ENCODE results near the gene FOXB2. TPM values are rescaled to one million over a fixed set of nuclear protein-coding genes. Genes with fewer than 3 reads are reported as not detected.

The FOXB2 gene
- total and polyA plus RNA-seq, 7 donors = not detected

GRCh38 chr9:76996700-76997099 lies 22.8 kb upstream of the FOXB2 start:
- H3K4me3 ChIP-seq = no peak overlapping the region
- peak; percentile 77 for DNase-seq
- WGBS, 2 donors = 25 to 28% methylated on average over 6 of the region's 6 CpGs
- no peaks in the 10 kb centered on the region for H3K4me1 ChIP-seq
- no peaks in the 10 kb centered on the region for H3K36me3 ChIP-seq
- no peak overlapping the region for H3K27ac ChIP-seq
- TF ChIP-seq CTCF (IDR thresholded peaks at IDR 0.05) (peak; percentile 48 to 69 (median 65)), POLR2AphosphoS5 (IDR thresholded peaks at IDR 0.05) (no peak)
- no peaks in the 10 kb centered on the region for H3K9me3 ChIP-seq
- no peaks in the 10 kb centered on the region for H3K27me3 ChIP-seq
- intact Hi-C loops (cut with DNase I) = loop anchor here (5.0 kb wide), 1 partner anchor 549 kb away; no protein-coding TSS in a partner anchor

- Histone ChIP-seq H3K36me3 (no peaks in the 10 kb centered on the region), H3K4me1 (no peaks in the 10 kb centered on the region), H3K4me3 (no peak overlapping the region), H3K27me3 (no peaks in the 10 kb centered on the region), H3K9me3 (no peaks in the 10 kb centered on the region), H3K27ac (no peak overlapping the region)
- 93 to 94% methylated on average over 3 of the region's 3 CpGs for WGBS, 2 donors
- no peak for DNase-seq
- TF ChIP-seq POLR2A (IDR thresholded peaks at IDR 0.05) (no peak), EP300 (IDR thresholded peaks at IDR 0.05) (no peak), CTCF (IDR thresholded peaks at IDR 0.05) (no peak), POLR2AphosphoS5 (IDR thresholded peaks at IDR 0.05) (no peak)
- intact Hi-C loops (cut with DNase I) = loop anchor here (5.0 kb wide), 1 partner anchor 552 kb away; no protein-coding TSS in a partner anchor
Measured at GRCh38 chr9:76999261-76999660, 20.2 kb upstream of the FOXB2 start.

DNA sequence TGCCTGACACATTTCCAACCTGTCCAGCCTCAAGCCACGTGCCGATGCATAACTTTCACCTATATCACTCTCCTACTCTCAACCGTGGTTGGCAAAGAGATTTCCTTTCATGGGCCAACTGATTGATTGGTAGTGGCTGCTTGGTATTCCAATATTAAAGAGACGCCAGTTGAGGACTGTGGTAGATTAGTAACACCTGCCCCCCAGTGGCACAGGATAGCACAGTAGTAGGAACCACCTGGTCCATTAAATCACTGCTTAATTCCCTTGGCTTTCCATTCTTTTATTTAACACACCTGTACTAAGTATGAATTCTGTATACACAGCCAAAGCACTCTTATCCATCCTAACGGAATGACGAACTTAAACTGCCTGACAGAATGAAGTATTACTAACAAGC lies 19.1 kb upstream of the FOXB2 start:
- Histone ChIP-seq H3K9me3 (no peaks in the 10 kb centered on the region), H3K27me3 (no peaks in the 10 kb centered on the region), H3K27ac (no peak overlapping the region), H3K4me3 (no peak overlapping the region), H3K36me3 (no peaks in the 10 kb centered on the region), H3K4me1 (no peaks in the 10 kb centered on the region)
- no peak for DNase-seq
- 82 to 87% methylated on average over 6 of the region's 6 CpGs for WGBS, 2 donors
- intact Hi-C loops (cut with DNase I) = no loop called here
- TF ChIP-seq POLR2A (IDR thresholded peaks at IDR 0.05) = no peak
- TF ChIP-seq EP300 (IDR thresholded peaks at IDR 0.05) = no peak
- TF ChIP-seq CTCF (IDR thresholded peaks at IDR 0.05) = no peak
- TF ChIP-seq POLR2AphosphoS5 (IDR thresholded peaks at IDR 0.05) = no peak

DNA sequence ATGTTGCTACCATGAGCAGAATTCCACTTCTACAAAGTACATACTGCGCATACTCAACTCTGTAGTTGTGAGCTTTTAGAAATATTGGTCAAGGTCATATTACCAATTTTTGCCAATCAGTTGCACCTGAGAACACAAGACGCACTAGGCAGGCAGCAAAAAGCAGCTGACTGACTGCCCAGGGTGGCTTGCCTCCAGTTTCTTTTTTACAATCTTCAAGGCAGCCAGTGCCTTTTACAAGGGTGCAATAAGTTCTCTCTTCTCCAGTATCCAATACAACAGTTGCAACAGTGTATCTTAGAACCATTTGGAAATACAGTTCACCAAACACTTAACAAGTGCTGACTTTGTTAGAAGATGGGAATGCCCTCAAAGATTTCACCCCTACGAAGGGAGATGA lies 16.1 kb upstream of the FOXB2 start:
- no peak for TF ChIP-seq POLR2A (IDR thresholded peaks at IDR 0.05)
- no peak for TF ChIP-seq EP300 (IDR thresholded peaks at IDR 0.05)
- no peak for TF ChIP-seq CTCF (IDR thresholded peaks at IDR 0.05)
- no peak for TF ChIP-seq POLR2AphosphoS5 (IDR thresholded peaks at IDR 0.05)
- H3K27ac ChIP-seq = no peak overlapping the region
- no peak overlapping the region for H3K4me3 ChIP-seq
- intact Hi-C loops (cut with DNase I) = no loop called here
- WGBS, 2 donors = 67 to 87% methylated on average over 3 of the region's 3 CpGs
- H3K36me3 ChIP-seq = no peaks in the 10 kb centered on the region
- no peak for DNase-seq
- no peaks in the 10 kb centered on the region for H3K4me1 ChIP-seq
- H3K9me3 ChIP-seq = no peaks in the 10 kb centered on the region
- H3K27me3 ChIP-seq = peaks cover 0 to 16% (median 7%) of the 10 kb centered on the region in 3 donors

- no peak for DNase-seq
- Histone ChIP-seq H3K9me3 (no peaks in the 10 kb centered on the region), H3K4me3 (no peak overlapping the region), H3K4me1 (no peaks in the 10 kb centered on the region), H3K27ac (no peak overlapping the region), H3K36me3 (no peaks in the 10 kb centered on the region), H3K27me3 (peaks cover 0 to 34% (median 20%) of the 10 kb centered on the region in 3 donors)
- TF ChIP-seq POLR2AphosphoS5 (IDR thresholded peaks at IDR 0.05) = no peak
- no peak for TF ChIP-seq EP300 (IDR thresholded peaks at IDR 0.05)
- 55 to 69% methylated on average over 4 of the region's 4 CpGs for WGBS, 2 donors
- intact Hi-C loops (cut with DNase I) = no loop called here
Measured at GRCh38 chr9:77005216-77005615, 14.2 kb upstream of the FOXB2 start.

Measured in sigmoid colon (tissue), 7 donors.